ENCODE results near the gene SPAST. TPM values are rescaled to one million over a fixed set of nuclear protein-coding genes. Genes with fewer than 3 reads are reported as not detected.

Gene SPAST
- total and polyA plus RNA-seq, 2 of the 13 experiments (the other 11 are each of a cell fraction or from before 2014, with no cell fraction given) = 11.5 to 40.4 TPM

GRCh38 chr2:32061973-32062861, 1.1 kb upstream of the SPAST start (continued):
- no peak for TF ChIP-seq FIP1L1 (IDR thresholded peaks at IDR 0.05; ENCODE audit: borderline replicate concordance, insufficient read depth, low read depth, low read length)
- no peak for TF ChIP-seq TBX2 (CRISPR knock-in tag; IDR thresholded peaks at IDR 0.05; ENCODE audit: borderline replicate concordance)
- TF ChIP-seq SP140L (CRISPR knock-in tag; IDR thresholded peaks at IDR 0.05; ENCODE audit: borderline replicate concordance) = 0 out of 2 replicates have a peak, but pooled peaks have one; percentile 25
- TF ChIP-seq ZNF788 (CRISPR knock-in tag; IDR thresholded peaks at IDR 0.05; ENCODE audit: borderline replicate concordance) = no peak
- 0 out of 2 replicates have a peak, but pooled peaks have one; percentile 7 for TF ChIP-seq ATF2 (CRISPR knock-in tag; IDR thresholded peaks at IDR 0.05)
- no peak for TF ChIP-seq U2AF1 (optimal IDR thresholded peaks at IDR 0.05; ENCODE audit: low read depth, low read length)
- TF ChIP-seq GLMP (CRISPR knock-in tag; IDR thresholded peaks at IDR 0.05; ENCODE audit: borderline replicate concordance) = no peak
- no peak for TF ChIP-seq ELF4 (CRISPR knock-in tag; IDR thresholded peaks at IDR 0.05; ENCODE audit: borderline replicate concordance)
- no peak for TF ChIP-seq IKZF4 (CRISPR knock-in tag; IDR thresholded peaks at IDR 0.05; ENCODE audit: borderline replicate concordance, low read depth, not compliant biosample characterization)
- no peak for TF ChIP-seq PRDM4 (CRISPR knock-in tag; IDR thresholded peaks at IDR 0.05; ENCODE audit: borderline replicate concordance)
- no peak for TF ChIP-seq ZNF205 (CRISPR knock-in tag; IDR thresholded peaks at IDR 0.05)
- no peak for TF ChIP-seq ETS1 (CRISPR knock-in tag; IDR thresholded peaks at IDR 0.05)
- TF ChIP-seq ZNF512 (CRISPR knock-in tag; IDR thresholded peaks at IDR 0.05) = peak; percentile 98
- no peak for TF ChIP-seq ZBTB49 (CRISPR knock-in tag; IDR thresholded peaks at IDR 0.05; ENCODE audit: borderline replicate concordance)
- TF ChIP-seq YEATS4 (CRISPR knock-in tag; IDR thresholded peaks at IDR 0.05; ENCODE audit: borderline replicate concordance) = peak; percentile 30; the same call in 1 of the 2 replicates
- TF ChIP-seq POGZ (CRISPR knock-in tag; IDR thresholded peaks at IDR 0.05) = peak; percentile 18; the same call in 1 of the 2 replicates

All from HepG2 (cell line).